PC-3 (cell line): Measurements from ENCODE around the gene PCDH9. TPM values are rescaled to one million over a fixed set of nuclear protein-coding genes. Genes with fewer than 3 reads are reported as not detected.

Experiments
- ATAC-seq: fragments of 200-7000 bp; cut with Tn5 transposase; 2 replicates; pipeline ENCODE4 v1.9.1; 2020; ENCODE audit warnings: mild to moderate bottlenecking, moderate library complexity
- BruUV-seq: library from RNA; stranded (reverse); fragments of 400-500 nt; replicated peaks from 2 replicates; lab custom pipeline; 2021; lab: Mats Ljungman, UMichigan
- CTCF ChIA-PET: fragments of 300-600 bp; sonication (Branson Sonifier 250); formaldehyde crosslinking; loops from one replicate; lab custom pipeline; 2022; ENCODE audit warnings: antibody characterized with exemption; lab: Charles Lee
- POLR2A ChIA-PET: fragments of 300-600 bp; sonication (Branson Sonifier 250); formaldehyde crosslinking; loops from one replicate; lab custom pipeline; 2022; ENCODE audit warnings: antibody characterized with exemption; ENCODE audit not compliant: unreplicated experiment; lab: Charles Lee
- DNase-seq: peaks from one replicate; pipeline ENCODE4 v3.0.0-alpha.2; 2015
- H2AFZ ChIP-seq: fragments of 300-600 bp; sonication (generic); 2 replicates; pipeline ENCODE4 v1.6.0; 2016; ENCODE audit warnings: antibody characterized with exemption, low read length
- H3F3A ChIP-seq: fragments of 300-600 bp; sonication (generic); one replicate; pipeline ENCODE4 v1.6.0; 2017; ENCODE audit warnings: antibody characterized with exemption, low read length, control low read depth, mild to moderate bottlenecking; ENCODE audit not compliant: unreplicated experiment
- H3K27ac ChIP-seq: fragments of 300-600 bp; sonication (generic); 2 replicates; pipeline ENCODE4 v1.5.1; 2016; ENCODE audit warnings: mild to moderate bottlenecking, low read length
- H3K27me3 ChIP-seq: fragments of 300-600 bp; sonication (generic); 2 replicates; pipeline ENCODE4 v1.6.1; 2016; ENCODE audit warnings: low read length, mixed read lengths
- H3K36me3 ChIP-seq: fragments of 300-600 bp; sonication (generic); 2 replicates; pipeline ENCODE4 v1.6.1; 2016; ENCODE audit warnings: low read depth, mixed run types, low read length, mixed read lengths
- H3K4me1 ChIP-seq: fragments of 300-600 bp; sonication (generic); 2 replicates; pipeline ENCODE4 v1.5.1; 2016; ENCODE audit warnings: low read length; ENCODE audit not compliant: insufficient read depth
- H3K4me2 ChIP-seq: fragments of 300-600 bp; sonication (generic); 2 replicates; pipeline ENCODE4 v1.6.0; 2016; ENCODE audit warnings: low read length
- H3K4me3 ChIP-seq: fragments of 300-600 bp; sonication (generic); 2 replicates; pipeline ENCODE4 v1.5.1; 2016; ENCODE audit warnings: mild to moderate bottlenecking, low read length, mixed read lengths
- H3K79me2 ChIP-seq: fragments of 300-600 bp; sonication (generic); 2 replicates; pipeline ENCODE4 v1.6.1; 2017; ENCODE audit warnings: low read length, mixed read lengths
- H3K9ac ChIP-seq: fragments of 300-600 bp; sonication (generic); 2 replicates; pipeline ENCODE4 v1.6.0; 2016; ENCODE audit warnings: mild to moderate bottlenecking, low read length
- H3K9me2 ChIP-seq: fragments of 300-600 bp; sonication (generic); replicated peaks from 2 replicates; pipeline ENCODE4 v1.6.1; 2016; ENCODE audit warnings: mixed run types, low read length, mixed read lengths
- H3K9me3 ChIP-seq: fragments of 300-600 bp; sonication (generic); 2 replicates; pipeline ENCODE4 v1.6.1; 2016; ENCODE audit warnings: low read length, mixed read lengths
- H4K20me1 ChIP-seq: fragments of 300-600 bp; sonication (generic); 2 replicates; pipeline ENCODE4 v1.6.1; 2016; ENCODE audit warnings: low read length, mixed read lengths
- CTCF ChIP-seq: fragments of 300-600 bp; sonication (generic); conservative IDR thresholded peaks from 2 replicates; pipeline ENCODE4 v1.5.1; 2017; ENCODE audit warnings: antibody characterized with exemption, low read depth, mild to moderate bottlenecking, low read length
- EZH2 ChIP-seq: fragments of 300-600 bp; sonication (generic); IDR thresholded peaks from one replicate; pipeline ENCODE4 v1.6.1; 2017; ENCODE audit warnings: antibody characterized with exemption, mild to moderate bottlenecking, low read length; ENCODE audit not compliant: unreplicated experiment
- EZH2phosphoT487 ChIP-seq: fragments of 300-600 bp; sonication (generic); IDR thresholded peaks from 2 replicates; pipeline ENCODE4 v1.6.1; 2018; ENCODE audit warnings: mild to moderate bottlenecking, antibody characterized with exemption, low read length, borderline replicate concordance
- intact Hi-C: fragments of 100-400 bp; cut with micrococcal nuclease; formaldehyde crosslinking; loops from 2 replicates; pipeline ENCODE4 v1.9.0; 2023
- total RNA-seq: library from RNA; depleted of rRNA; stranded (reverse); fragments of >200 nt; gene quantifications from 2 replicates; pipeline ENCODE4 v1.2.3, GENCODE V29; 2014

The PCDH9 gene
- total RNA-seq, 1 experiment from 2014 or later: 0.98 TPM

GRCh38 chr13:66723576-66723975, 506.6 kb downstream of the PCDH9 start:
- no peak overlapping the region for H3K4me3 ChIP-seq
- CTCF ChIA-PET: interaction anchor here (0.5 kb wide), 1 partner anchor 476 kb away, joined by 5 read pairs; no protein-coding TSS in a partner anchor
- H3K79me2 ChIP-seq: no peaks in the 10 kb centered on the region
- no peaks in the 10 kb centered on the region for H3K9me3 ChIP-seq
- H3K27ac ChIP-seq: no peak overlapping the region
- no peaks in the 10 kb centered on the region for H3K4me1 ChIP-seq
- no peaks in the 10 kb centered on the region for H3K9me2 ChIP-seq
- BruUV-seq: no TSS peak
- no peaks in the 10 kb centered on the region for H4K20me1 ChIP-seq
- intact Hi-C loops: no loop called here
- no peaks in the 10 kb centered on the region for H3F3A ChIP-seq
- H3K27me3 ChIP-seq: no peaks in the 10 kb centered on the region
- no peak overlapping the region for H3K9ac ChIP-seq
- ATAC-seq (no peak), DNase-seq (no peak)
- H2AFZ ChIP-seq: no peak overlapping the region
- TF ChIP-seq EZH2 (no peak), EZH2phosphoT487 (no peak), CTCF (no peak)
- H3K36me3 ChIP-seq: no peaks in the 10 kb centered on the region
- H3K4me2 ChIP-seq: no peak overlapping the region
- POLR2A ChIA-PET: no interaction called here

- POLR2A ChIA-PET: no interaction called here
- no TSS peak for BruUV-seq
- H3K27me3 ChIP-seq: no peaks in the 10 kb centered on the region
These were observed 513.6 kb downstream of the PCDH9 start for GRCh38 chr13:66716538-66716937.

More at GRCh38 chr13:66716538-66716937, 513.6 kb downstream of the PCDH9 start:
- Histone ChIP-seq H3K4me1 (no peaks in the 10 kb centered on the region), H3K36me3 (no peaks in the 10 kb centered on the region), H3K9me3 (no peaks in the 10 kb centered on the region), H3K79me2 (no peaks in the 10 kb centered on the region), H3K4me2 (no peak overlapping the region), H3K27ac (no peak overlapping the region), H3K9me2 (no peaks in the 10 kb centered on the region), H4K20me1 (no peaks in the 10 kb centered on the region), H3K9ac (no peak overlapping the region), H3F3A (no peaks in the 10 kb centered on the region), H3K4me3 (no peak overlapping the region), H2AFZ (no peak overlapping the region)
- intact Hi-C loops: no loop called here
- no peak for TF ChIP-seq EZH2
- TF ChIP-seq EZH2phosphoT487: no peak
- TF ChIP-seq CTCF: no peak
- DNase-seq (no peak), ATAC-seq (no peak)
- CTCF ChIA-PET: no interaction called here
